T-helper 1 cell treated with Interleukin-12 subunit alpha and Interleukin-12 subunit beta and Interleukin-4 antibody, amounts not matched to agents 30 ng/mL and 1 ng/mL, for 36 hours (primary cell): ENCODE results near the gene KIAA0513. TPM values are rescaled to one million over a fixed set of nuclear protein-coding genes. Genes with fewer than 3 reads are reported as not detected.

Experiments used
- total RNA-seq: library from RNA; stranded (reverse); gene quantifications from 2 replicates; pipeline ENCODE4 v1.2.3, GENCODE V29; 2022

The KIAA0513 gene
- total RNA-seq, 1 donor from 2014 or later, result 9.9 TPM

Other genes with a start within 250 kb of the KIAA0513 start
- gene CRISPLD2, start 207.8 kb upstream of the KIAA0513 start, total RNA-seq, result 0.12 and 0.17 TPM in 2 replicates
- gene ZDHHC7, start 16.3 kb upstream of the KIAA0513 start, total RNA-seq, result 31.9 and 34.1 TPM in 2 replicates
- not detected in 2 replicates for gene CIBAR2, start 84.7 kb downstream of the KIAA0513 start, total RNA-seq